ENCODE data around the gene FZD4.

Gene FZD4

DNA sequence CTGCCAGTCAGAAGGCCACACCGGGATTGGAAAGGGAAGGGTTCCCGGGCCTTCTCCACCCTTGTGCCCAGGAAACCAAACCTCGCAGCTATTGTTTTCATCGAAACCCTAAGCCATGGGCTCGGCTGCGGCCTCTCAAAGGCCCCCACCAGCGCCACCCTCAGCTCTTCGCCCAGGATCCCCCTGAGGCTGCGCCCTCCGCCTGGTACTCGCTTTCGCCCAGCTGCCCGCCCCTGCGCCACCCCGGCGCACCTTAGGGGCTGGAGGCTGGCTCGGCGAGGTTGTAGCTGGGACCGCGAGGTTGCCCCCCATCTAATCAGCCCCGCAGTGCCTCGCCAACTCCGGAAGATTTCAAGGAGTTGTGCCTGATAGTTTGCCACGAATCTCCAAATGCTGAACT lies 49.0 kb downstream of the FZD4 start:
- no peak for DNase-seq (ENCODE audit: low spot score)

DNA sequence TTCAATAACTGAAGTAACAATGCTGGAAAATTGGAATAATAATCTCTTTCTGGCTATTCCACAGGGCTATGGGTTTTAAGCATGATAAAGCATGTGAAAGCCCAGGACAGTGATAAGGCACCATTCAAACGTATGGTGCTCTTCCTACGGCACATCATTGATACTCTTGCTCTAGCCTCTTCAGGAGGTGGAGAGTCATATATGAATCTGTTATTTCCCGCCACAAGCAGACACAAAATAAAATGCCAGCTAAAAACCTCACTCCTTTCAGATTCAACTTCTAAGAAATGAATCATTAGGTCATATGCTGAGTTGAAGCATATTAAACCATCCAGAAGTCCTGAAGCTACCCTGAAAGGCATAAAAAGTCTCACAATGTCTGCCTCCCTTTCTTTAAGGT lies 49.9 kb downstream of the FZD4 start:
- no peak for DNase-seq (ENCODE audit: low spot score)

DNA sequence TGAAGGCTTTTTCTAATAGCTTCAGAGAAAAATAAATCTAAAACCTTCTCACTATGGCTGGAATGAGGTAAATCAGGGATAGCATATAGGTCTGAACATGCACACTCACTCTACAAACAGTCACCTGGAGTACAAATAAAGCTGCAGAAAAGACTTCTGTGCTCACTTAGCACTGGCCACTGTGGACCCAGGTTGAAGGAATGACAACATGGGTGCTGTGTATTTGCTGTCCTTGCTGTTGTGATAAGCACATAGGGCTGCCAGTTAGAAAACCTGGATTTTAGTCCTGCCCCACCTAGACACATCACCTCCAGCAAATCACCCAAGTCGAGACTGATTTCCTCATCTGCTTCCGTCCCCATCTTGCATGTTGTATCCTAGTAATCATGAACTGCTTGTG lies 51.2 kb downstream of the FZD4 start:
- no peak for DNase-seq (ENCODE audit: low spot score)

GRCh38 chr11:86902345-86902744 lies 52.9 kb downstream of the FZD4 start:
- no peak for DNase-seq (ENCODE audit: low spot score)

- no peak for DNase-seq (ENCODE audit: low spot score)
Observed at GRCh38 chr11:86901599-86901998, 53.6 kb downstream of the FZD4 start.

- DNase-seq (ENCODE audit: low spot score), result no peak
Observed at GRCh38 chr11:86900162-86900561, 55.0 kb downstream of the FZD4 start.

GRCh38 chr11:86898689-86899088 lies 56.5 kb downstream of the FZD4 start:
- DNase-seq (ENCODE audit: low spot score), result no peak

DNA sequence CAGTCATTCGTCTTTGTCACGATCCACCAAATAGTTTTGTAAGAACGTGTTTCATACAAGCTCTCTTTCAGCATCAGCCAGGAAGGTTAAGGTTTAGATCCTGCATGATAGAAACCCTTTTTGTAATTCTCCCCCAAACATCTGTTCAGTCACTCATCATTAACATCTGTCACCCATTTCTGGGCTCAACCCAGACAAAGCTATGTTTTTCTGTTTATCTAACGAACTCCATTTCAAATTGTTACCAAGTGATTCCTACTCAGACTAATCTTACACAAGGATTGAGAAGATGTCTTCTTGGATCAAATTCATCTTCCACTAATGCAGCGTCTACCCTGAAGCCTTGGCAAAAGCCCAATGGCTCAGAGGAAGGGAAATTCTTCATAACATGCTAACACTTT lies 58.8 kb downstream of the FZD4 start:
- no peak for DNase-seq (ENCODE audit: low spot score)

Measured in hepatic stellate cell (primary cell).